NCI-H1436 (cell line): ENCODE results near the gene KCNQ1.

ENCODE experiments used
- DNase-seq: peaks from one replicate; lab custom pipeline; 2025; lab: John Stamatoyannopoulos, UW

Gene KCNQ1

GRCh38 chr11:2510626-2511402 lies 66.0 kb downstream of the KCNQ1 start:
- DNase-seq: no peak

GRCh38 chr11:2511421-2512369 lies 66.9 kb downstream of the KCNQ1 start:
- DNase-seq: no peak

GRCh38 chr11:2512431-2513407 lies 67.9 kb downstream of the KCNQ1 start:
- DNase-seq: no peak

- DNase-seq: no peak
Measured at GRCh38 chr11:2513441-2513840, 68.6 kb downstream of the KCNQ1 start.

- DNase-seq: no peak
Measured at GRCh38 chr11:2515401-2516275, 70.8 kb downstream of the KCNQ1 start.

GRCh38 chr11:2516276-2517015 lies 71.6 kb downstream of the KCNQ1 start:
- no peak for DNase-seq

- no peak for DNase-seq
Measured at GRCh38 chr11:2517016-2517385, 72.2 kb downstream of the KCNQ1 start.

- no peak for DNase-seq
Measured at GRCh38 chr11:2517386-2518064, 72.7 kb downstream of the KCNQ1 start.

- no peak for DNase-seq
Measured at GRCh38 chr11:2518111-2518982, 73.5 kb downstream of the KCNQ1 start.

GRCh38 chr11:2518983-2519340 lies 74.2 kb downstream of the KCNQ1 start:
- DNase-seq: no peak

- no peak for DNase-seq
Measured at GRCh38 chr11:2519517-2519861, 74.7 kb downstream of the KCNQ1 start.

- DNase-seq: no peak
Measured at GRCh38 chr11:2519862-2520735, 75.3 kb downstream of the KCNQ1 start.

GRCh38 chr11:2520736-2521035 lies 75.9 kb downstream of the KCNQ1 start:
- no peak for DNase-seq

GRCh38 chr11:2521081-2521732 lies 76.4 kb downstream of the KCNQ1 start:
- DNase-seq: no peak

- no peak for DNase-seq
Measured at GRCh38 chr11:2521733-2522630, 77.2 kb downstream of the KCNQ1 start.

GRCh38 chr11:2522631-2523255 lies 77.9 kb downstream of the KCNQ1 start:
- DNase-seq: no peak
